HG03064 (cell line): ENCODE results near the gene ADGRL3.
"Not testable (repeated sequence)": the region's sequence is repeated elsewhere in the genome, so short reads cannot be mapped to it uniquely, and the experiment has no call there.

ENCODE experiments used
- ATAC-seq: cut with Tn5 transposase; IDR thresholded peaks from one replicate; pipeline ENCODE4 v1.9.1; 2021; ENCODE audit warnings: low read depth; ENCODE audit not compliant: unreplicated experiment

ADGRL3 gene

DNA sequence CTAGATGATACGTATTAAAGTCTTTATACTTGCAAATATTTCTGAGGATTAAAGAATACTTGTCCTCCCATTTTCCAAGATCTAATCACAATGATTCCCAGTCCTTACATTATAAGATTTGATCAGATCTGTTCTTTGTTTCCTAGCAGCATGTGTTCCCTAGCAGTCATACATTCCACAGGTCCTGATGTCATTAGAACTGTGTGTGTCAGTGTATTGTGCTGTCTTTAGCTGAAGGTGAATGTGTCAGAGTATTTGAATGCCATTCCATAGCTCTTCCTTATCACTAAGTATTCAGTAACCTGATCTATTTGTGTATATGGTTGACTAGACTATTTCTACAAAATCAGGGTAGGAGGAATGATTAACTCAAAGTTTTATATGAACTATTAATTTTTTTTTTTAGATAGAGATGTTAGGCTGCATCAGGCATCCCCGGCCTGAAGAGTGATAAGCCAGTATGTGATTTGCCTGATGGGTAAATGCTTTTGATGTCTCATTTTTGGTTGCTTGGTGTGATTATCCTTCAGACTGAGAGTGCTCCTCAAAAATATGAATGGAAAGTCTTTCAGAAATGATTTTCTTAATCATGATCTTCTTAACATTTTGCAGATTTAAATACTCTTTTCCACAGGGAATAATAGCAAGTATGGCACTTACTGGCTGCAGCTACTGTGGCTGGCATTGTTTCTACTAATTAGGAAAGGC lies 4.4 kb downstream of the ADGRL3 start:
- ATAC-seq: no peak

DNA sequence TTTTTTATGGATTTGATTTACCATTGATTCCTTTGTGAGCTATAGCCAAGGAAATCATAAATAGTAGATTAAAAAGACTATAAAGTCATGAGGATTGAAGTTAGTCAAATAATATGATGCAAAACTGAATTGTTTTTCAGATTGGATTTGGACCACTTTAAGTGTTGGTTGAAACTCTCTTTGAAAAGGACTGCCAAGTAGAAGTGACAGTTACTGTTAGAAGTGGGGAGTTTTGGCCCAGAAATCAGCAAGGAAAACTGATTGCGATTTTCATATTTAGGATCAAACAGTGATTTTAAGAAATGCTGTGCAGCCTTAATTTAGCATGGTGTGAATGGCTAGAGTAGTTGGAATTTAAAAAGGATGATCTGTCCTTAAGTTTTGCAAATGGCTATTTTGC lies 4.9 kb downstream of the ADGRL3 start:
- ATAC-seq: no peak

DNA sequence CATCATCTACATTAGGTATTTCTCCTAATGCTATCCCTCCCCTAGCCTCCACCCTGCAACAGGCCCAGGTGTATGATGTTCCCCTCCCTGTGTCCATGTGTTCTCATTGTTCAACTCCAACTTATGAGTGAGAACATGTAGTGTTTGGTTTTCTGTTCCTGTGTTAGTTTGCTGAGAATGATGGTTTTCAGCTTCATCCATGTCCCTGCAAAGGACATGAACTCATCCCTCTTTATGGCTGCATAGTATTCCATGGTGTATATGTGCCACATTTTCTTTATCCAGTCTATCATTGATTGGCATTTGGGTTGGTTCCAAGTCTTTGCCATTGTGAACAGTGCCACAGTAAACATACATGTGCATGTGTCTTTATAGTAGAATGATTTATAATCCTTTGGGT lies 7.0 kb downstream of the ADGRL3 start:
- not testable (repeated sequence) for ATAC-seq

DNA sequence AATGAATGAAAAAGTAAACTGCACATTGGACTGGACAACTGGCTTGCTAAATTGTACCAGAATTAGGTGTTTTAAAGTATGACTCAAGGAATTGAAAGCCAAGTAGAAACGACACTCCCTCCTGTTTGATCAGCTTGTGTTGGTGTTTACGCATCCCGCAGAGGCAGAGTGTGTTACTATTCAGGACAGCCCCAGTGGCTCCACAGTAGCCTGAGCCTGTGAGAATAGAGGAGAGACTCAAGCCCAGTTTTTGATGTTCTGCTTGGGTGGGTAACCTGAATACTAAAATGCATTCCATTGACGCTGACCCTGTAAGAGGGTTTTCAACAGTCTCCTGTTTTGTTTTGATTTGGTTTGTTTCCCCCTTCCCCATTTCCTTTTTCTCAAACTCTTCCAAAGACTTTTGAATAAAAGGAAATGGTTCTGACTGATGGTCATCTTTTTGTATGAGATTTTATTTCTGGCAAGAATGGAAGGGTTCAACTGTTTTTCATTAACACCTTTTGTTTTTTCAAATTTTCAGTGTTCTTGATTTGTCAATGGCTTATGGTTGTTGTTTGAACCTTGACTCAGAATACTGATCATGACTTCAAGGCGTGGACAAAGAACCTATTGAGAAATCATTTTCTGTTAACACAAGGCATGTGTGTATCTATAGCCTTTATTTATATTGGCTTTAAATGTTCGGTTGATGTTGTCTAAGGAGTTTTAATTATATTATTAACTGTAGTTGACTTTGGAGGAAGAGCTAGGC lies 10.2 kb downstream of the ADGRL3 start:
- no peak for ATAC-seq

DNA sequence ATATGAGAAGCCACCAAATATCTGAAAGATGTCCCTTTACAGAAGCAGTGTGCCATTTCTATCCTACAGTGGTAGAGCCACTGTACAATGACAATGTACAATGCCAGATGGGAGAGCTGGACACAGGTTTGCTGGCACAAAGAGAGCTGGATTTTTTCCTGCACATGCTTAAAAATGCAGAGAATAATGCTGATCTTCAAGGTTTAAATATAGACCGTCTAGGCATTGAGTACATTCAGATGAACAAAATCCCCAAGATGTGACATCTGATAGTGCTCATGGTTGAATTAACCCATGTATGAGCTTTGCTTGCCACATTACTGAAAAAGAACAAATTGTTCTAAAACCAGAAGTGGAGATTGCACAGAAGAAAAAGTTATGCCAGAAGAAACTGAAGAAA lies 11.7 kb downstream of the ADGRL3 start:
- no peak for ATAC-seq

DNA sequence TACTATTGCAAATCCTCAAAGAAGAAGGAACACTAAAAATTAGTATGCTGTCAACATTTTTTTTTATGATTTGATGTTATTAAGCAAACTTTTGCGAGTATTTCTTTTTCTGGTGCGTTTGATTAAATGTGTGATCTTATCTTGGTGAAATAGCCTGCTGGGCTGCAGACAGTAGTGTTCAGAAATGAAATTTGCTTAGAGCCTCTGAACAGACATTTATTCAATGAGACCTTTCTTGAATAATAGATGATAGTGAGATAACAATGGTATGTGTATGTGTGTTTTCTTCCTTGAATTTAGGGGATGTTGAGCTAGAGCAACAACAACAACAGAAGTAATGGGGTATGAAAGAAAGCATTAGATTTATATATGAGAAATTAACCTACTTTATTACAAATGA lies 12.7 kb downstream of the ADGRL3 start:
- ATAC-seq: no peak

DNA sequence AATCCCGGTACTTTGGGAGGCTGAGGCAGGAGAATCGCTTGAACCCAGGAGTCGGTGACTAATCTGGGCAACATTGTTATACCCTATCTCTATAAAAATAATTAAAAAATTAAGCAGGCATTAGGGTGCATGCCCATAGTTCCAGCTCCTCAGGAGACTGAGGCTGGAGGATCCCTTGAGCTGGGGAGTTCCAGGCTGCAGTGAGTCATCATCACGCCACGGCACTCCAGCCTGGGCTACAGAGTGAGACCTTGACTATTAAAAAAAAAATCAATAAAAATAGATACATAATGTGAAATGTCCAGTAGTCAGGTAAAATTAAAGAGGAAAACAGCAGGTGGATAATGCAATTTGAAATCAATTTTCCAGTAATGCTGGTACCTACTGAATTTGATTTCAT lies 14.6 kb downstream of the ADGRL3 start:
- ATAC-seq: no peak

GRCh38 chr4:61217222-61217621 lies 17.1 kb downstream of the ADGRL3 start:
- ATAC-seq: no peak

DNA sequence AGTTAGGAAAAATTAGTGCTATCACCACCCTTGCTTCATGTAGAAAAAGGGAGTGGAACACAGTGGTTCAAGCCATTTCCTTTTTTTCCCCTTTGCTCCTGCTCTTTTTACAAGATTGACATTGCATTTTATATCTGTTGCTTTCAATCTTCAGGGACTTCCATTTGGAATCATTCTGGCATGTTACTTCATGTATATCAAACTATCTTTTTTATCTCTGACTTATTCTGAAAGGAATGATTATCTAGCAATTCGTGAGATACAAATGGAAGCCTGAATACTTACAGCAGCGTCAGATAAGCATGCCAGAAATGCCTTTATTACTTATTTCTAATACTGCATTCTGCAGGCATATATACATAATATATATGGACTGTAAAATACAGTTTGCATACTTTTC lies 20.4 kb downstream of the ADGRL3 start:
- no peak for ATAC-seq

DNA sequence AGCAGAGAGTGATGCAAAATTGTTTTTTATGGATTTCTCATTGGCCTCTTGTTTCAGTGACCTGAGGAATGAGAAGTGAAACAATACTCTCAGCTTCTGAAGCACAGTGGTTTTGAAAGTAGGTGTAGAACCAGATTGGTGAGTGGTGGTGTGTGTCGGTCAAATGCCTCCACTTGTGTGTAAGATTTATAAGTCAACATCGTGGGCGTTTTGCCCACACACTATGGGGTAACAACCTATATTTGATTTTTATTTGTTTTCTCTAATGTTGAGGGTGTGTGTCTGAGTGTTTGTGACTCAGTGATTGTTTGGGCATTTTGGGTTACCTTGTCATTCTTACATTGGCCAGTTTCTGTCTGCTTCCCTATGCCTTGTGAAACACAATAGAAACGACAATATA lies 23.3 kb downstream of the ADGRL3 start:
- no peak for ATAC-seq

DNA sequence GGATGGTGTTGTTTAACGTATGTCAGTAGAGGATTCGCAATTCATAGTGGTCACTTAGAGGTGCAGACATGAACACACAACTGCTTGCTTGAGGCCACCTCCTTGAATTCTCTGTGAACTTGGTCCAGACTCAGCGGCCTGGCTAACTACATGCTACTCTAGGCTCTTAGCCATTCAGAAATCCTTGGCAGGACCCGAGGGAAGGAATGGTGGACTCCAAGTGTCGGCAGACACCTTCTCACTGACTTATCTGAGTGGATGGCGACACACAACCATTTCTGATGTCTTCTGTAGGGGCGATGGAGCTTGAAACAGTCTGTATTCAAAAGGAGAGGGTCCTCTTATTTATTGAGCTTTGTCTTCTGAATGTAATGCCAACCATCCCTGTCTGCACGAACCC lies 24.4 kb downstream of the ADGRL3 start:
- ATAC-seq: no peak

DNA sequence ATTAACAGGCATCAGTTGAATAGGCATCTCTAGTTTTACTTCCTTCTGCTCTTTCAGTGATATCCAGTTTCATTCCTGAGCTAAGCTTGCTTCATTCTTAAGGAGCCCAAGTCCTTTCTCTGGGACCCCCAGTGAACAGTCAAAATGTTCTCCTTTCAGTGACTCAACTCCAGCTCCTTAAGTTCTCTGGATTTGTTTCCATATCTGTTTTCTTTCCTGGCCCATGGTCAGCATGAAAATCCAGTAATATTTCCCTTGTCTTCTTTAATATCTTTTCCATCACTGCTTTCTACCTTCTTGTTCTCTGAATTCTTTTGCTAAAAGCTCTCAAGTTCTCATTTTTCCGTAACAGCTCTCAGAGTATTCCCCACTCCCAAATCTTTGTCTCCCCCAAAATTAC lies 25.5 kb downstream of the ADGRL3 start:
- ATAC-seq: no peak

- ATAC-seq: no peak
Measured at GRCh38 chr4:61231421-61231820, 31.3 kb downstream of the ADGRL3 start.

DNA sequence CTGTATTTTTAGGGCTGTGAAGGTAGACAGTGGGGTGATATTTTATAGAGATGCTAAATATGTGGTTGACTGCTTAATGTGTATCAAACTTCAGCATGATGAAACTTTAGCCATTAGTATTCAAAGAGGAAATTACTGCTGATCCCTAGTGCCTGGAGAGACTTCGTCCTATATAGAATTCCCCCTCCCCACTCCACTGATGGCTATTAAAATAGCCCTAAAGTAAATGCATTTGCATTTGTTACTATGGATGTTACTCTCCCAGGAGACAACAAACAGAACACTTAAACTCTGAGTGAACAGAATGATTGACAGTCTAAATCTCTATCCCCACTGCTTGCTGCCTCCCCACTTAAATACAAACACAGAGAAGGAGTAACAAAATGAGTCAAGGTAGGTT lies 39.1 kb downstream of the ADGRL3 start:
- ATAC-seq: no peak

- ATAC-seq: no peak
Measured at GRCh38 chr4:61243962-61244361, 43.8 kb downstream of the ADGRL3 start.

- ATAC-seq: no peak
Measured at GRCh38 chr4:61245069-61245714, 45.1 kb downstream of the ADGRL3 start.

DNA sequence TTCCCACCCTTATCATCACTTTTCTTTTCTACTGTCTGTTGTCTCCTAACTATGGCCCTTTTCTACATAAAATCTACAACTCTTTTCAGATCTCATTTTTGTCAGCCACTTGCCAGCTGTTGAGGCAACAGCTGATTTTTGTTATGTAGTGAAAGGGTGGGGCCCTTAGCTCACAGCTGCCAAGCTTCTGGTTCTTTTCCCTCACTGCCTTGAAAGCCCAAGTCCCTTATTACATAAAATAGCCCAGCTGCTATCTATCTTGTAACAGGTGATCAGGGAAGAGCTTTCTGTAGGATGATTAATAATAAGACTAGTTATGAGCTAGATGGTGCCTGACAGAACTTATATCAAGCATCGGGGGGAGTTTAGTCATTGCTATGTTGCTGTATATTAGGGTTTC lies 45.9 kb downstream of the ADGRL3 start:
- no peak for ATAC-seq

- ATAC-seq: no peak
Measured at GRCh38 chr4:61248705-61249104, 48.6 kb downstream of the ADGRL3 start.

- ATAC-seq: no peak
Measured at GRCh38 chr4:61251129-61251528, 51.0 kb downstream of the ADGRL3 start.

GRCh38 chr4:61254406-61254805 lies 54.3 kb downstream of the ADGRL3 start:
- ATAC-seq: no peak

DNA sequence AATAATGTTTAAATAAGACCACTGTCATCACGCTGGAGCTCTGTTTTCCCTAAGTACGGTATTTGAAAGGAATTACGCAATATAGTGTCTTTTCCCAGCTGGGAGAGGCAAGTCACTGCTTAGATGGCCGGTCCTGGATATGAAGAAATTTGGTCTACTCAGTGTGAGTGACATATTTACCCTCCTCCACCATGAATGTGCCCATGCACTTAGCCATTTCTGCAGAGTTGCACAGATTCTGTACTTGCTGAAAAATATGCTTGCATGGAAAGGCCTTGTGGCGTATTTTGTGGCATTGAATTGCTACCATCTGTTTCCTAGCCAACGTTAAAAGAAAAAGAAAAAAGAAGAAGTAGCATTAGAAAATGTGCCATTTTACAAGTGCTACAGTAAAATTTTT lies 73.1 kb downstream of the ADGRL3 start:
- ATAC-seq: no peak

DNA sequence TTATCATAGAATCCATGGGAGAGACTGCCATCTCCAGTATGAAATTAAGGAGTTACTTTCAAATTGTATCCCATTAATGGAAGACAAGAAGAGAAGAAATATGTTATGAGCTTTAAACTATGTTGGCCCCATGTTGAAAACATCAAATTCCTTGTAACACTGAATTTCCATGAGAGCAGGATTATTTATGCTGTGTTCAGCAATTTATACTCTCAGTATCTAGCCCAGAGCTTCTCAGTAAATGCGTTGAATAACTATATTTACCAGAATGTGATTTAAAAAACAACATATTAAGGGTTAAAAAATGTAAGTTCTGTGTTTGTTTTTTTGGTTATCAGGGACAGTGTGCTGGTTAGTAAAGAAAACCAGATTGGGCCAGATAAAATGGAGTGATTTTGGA lies 74.2 kb downstream of the ADGRL3 start:
- ATAC-seq: no peak
